ENCODE data around the gene BCL10. TPM values are rescaled to one million over a fixed set of nuclear protein-coding genes. Genes with fewer than 3 reads are reported as not detected.
A peak's percentile ranks its signal among the peaks of the same experiment; 100 is the strongest.

The BCL10 gene
- polyA plus RNA-seq, 1 donor (not counting 4 experiments of a cell fraction or from before 2014, with no cell fraction given): 22.4 TPM

DNA sequence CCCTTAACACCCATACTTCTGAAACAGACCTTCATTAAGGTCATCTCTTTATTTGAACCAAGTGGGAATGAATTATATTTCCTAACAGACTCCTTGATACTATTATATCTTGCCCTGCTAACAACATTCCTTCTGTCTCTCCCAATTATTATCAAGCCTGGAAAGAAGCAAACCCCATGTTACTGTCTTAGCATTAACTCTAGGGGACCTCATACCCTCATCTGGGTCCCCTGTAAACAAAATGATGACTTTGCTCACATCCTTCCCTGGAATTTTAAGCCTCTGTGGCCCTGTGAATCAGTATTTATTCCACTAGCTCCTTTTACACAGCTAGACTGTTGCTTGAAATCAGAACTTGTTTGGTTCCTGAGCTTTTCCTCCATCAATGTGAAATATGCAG, 38.3 kb upstream of the BCL10 start:
- no peak overlapping the region for H3K4me2 ChIP-seq (ENCODE audit: control insufficient read depth, extremely low read depth, insufficient read depth, low read depth, low read length)
- peak overlapping the region; percentile 55 for H3K27ac ChIP-seq (ENCODE audit: control insufficient read depth, insufficient read depth, low read length)
- no peak for TF ChIP-seq EZH2 (IDR thresholded peaks at IDR 0.05; ENCODE audit: low read length)
- TF ChIP-seq, protein P1, sequence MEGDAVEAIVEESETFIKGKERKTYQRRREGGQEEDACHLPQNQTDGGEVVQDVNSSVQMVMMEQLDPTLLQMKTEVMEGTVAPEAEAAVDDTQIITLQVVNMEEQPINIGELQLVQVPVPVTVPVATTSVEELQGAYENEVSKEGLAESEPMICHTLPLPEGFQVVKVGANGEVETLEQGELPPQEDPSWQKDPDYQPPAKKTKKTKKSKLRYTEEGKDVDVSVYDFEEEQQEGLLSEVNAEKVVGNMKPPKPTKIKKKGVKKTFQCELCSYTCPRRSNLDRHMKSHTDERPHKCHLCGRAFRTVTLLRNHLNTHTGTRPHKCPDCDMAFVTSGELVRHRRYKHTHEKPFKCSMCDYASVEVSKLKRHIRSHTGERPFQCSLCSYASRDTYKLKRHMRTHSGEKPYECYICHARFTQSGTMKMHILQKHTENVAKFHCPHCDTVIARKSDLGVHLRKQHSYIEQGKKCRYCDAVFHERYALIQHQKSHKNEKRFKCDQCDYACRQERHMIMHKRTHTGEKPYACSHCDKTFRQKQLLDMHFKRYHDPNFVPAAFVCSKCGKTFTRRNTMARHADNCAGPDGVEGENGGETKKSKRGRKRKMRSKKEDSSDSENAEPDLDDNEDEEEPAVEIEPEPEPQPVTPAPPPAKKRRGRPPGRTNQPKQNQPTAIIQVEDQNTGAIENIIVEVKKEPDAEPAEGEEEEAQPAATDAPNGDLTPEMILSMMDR (optimal IDR thresholded peaks at IDR 0.05 in 1 of 3, IDR thresholded peaks at IDR 0.05 in 1 of 3, conservative IDR thresholded peaks at IDR 0.05 in 1 of 3; ENCODE audit: extremely low read depth in 1 of 3, insufficient read depth in 2 of 3, low read length in 3 of 3): no peak
- peaks cover 61% of the 10 kb centered on the region for H3K4me1 ChIP-seq (ENCODE audit: control insufficient read depth, extremely low read depth, insufficient read depth, low read length)
- no peak overlapping the region for H3K9ac ChIP-seq (ENCODE audit: control insufficient read depth, extremely low read depth, insufficient read depth, low read length)
- dilution Hi-C loops (cut with MboI; ENCODE audit: extremely low pct_ligation_motif_present, low sequenced_read_pairs): no loop called here
- no peaks in the 10 kb centered on the region for H3K9me1 ChIP-seq (ENCODE audit: control insufficient read depth, extremely low read depth, insufficient read depth, low read length)
- H3K79me2 ChIP-seq (ENCODE audit: control insufficient read depth, insufficient read depth, low read length): no peaks in the 10 kb centered on the region
- no peaks in the 10 kb centered on the region for H3K9me3 ChIP-seq (ENCODE audit: control insufficient read depth, low read depth, low read length)
- H4K20me1 ChIP-seq (ENCODE audit: control insufficient read depth, extremely low read depth, insufficient read depth, low read length): no peaks in the 10 kb centered on the region
- H3K27me3 ChIP-seq (ENCODE audit: control insufficient read depth, extremely low read depth, insufficient read depth, low read length): no peaks in the 10 kb centered on the region
- peak overlapping the region; percentile 18 for H2AFZ ChIP-seq (ENCODE audit: control insufficient read depth, low read length)
- no peaks in the 10 kb centered on the region for H3K36me3 ChIP-seq (ENCODE audit: control insufficient read depth in 2 of 2, extremely low read depth in 1 of 2, insufficient read depth in 2 of 2, low read length in 2 of 2)
- FAIRE-seq (no peak), DNase-seq (ENCODE audit: low read depth, low spot score) (no peak)
- no peak overlapping the region for H3K4me3 ChIP-seq (ENCODE audit: control insufficient read depth in 2 of 3, extremely low read depth in 1 of 3, insufficient read depth in 2 of 3, low read depth in 1 of 3, low read length in 3 of 3)

DNA sequence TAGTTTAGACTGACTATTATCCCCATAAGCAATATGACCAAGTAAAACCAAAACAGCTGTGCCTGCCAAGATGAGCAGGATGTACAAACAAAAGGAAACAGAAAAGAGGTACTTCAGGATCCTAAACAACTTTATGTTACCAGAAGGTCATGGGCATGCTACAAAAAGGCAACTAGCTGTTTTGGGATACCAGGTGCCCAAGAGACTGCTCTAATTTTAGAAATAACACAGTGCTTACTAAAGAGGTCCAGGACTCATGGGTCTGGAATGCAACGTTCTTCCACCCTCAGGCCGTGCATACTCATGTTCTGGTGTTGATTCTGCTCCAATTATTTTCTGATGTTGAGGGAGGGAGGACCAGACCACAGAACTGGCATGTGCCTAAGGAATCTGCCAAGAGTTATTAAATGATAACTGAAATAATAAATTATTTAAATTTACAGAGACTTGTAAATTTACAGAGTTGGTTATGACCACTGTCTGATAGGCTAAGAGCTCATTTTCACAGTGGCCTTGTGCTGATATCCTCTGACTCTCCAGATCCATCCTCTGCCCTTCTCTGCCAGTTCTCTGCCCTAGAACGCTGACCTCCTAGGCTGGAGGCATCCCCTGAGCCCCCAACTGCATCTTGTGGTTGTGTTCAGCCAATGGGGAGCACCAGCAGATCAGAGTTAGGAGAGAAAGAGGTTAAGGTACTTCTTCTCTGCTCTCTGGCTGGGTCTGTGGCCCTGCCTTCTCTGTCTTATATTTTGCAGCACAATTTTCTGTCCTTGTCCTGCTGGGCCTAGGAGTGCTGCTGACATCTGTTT, 37.7 kb upstream of the BCL10 start:
- H2AFZ ChIP-seq (ENCODE audit: control insufficient read depth, low read length): peak overlapping the region; percentile 18
- H4K20me1 ChIP-seq (ENCODE audit: control insufficient read depth, extremely low read depth, insufficient read depth, low read length): no peaks in the 10 kb centered on the region
- peaks cover 60% of the 10 kb centered on the region for H3K4me1 ChIP-seq (ENCODE audit: control insufficient read depth, extremely low read depth, insufficient read depth, low read length)
- no peaks in the 10 kb centered on the region for H3K79me2 ChIP-seq (ENCODE audit: control insufficient read depth, insufficient read depth, low read length)
- no peaks in the 10 kb centered on the region for H3K27me3 ChIP-seq (ENCODE audit: control insufficient read depth, extremely low read depth, insufficient read depth, low read length)
- peak; percentile 77 for DNase-seq (ENCODE audit: low read depth, low spot score)
- no peak for TF ChIP-seq EZH2 (IDR thresholded peaks at IDR 0.05; ENCODE audit: low read length)
- TF ChIP-seq, protein P1 (optimal IDR thresholded peaks at IDR 0.05 in 1 of 3, IDR thresholded peaks at IDR 0.05 in 1 of 3, conservative IDR thresholded peaks at IDR 0.05 in 1 of 3; ENCODE audit: extremely low read depth in 1 of 3, insufficient read depth in 2 of 3, low read length in 3 of 3): no peak
- no peaks in the 10 kb centered on the region for H3K9me3 ChIP-seq (ENCODE audit: control insufficient read depth, low read depth, low read length)
- peak overlapping the region; percentile 31 for H3K9ac ChIP-seq (ENCODE audit: control insufficient read depth, extremely low read depth, insufficient read depth, low read length)
- peak; percentile 92 for FAIRE-seq
- H3K27ac ChIP-seq (ENCODE audit: control insufficient read depth, insufficient read depth, low read length): peak overlapping the region; percentile 55
- no peak overlapping the region for H3K4me3 ChIP-seq (ENCODE audit: control insufficient read depth in 2 of 3, extremely low read depth in 1 of 3, insufficient read depth in 2 of 3, low read depth in 1 of 3, low read length in 3 of 3)
- no peaks in the 10 kb centered on the region for H3K9me1 ChIP-seq (ENCODE audit: control insufficient read depth, extremely low read depth, insufficient read depth, low read length)
- dilution Hi-C loops (cut with MboI; ENCODE audit: extremely low pct_ligation_motif_present, low sequenced_read_pairs): no loop called here
- peak overlapping the region; percentile 42 for H3K4me2 ChIP-seq (ENCODE audit: control insufficient read depth, extremely low read depth, insufficient read depth, low read depth, low read length)
- no peaks in the 10 kb centered on the region for H3K36me3 ChIP-seq (ENCODE audit: control insufficient read depth in 2 of 2, extremely low read depth in 1 of 2, insufficient read depth in 2 of 2, low read length in 2 of 2)

All from keratinocyte (primary cell).